HG02623 (cell line): ENCODE results near the gene CRLF1.

Source experiments
- ATAC-seq: cut with Tn5 transposase; IDR thresholded peaks from one replicate; pipeline ENCODE4 v1.9.1; 2021; ENCODE audit warnings: moderate library complexity; ENCODE audit not compliant: unreplicated experiment

The CRLF1 gene

GRCh38 chr19:18606281-18607225 lies at the start of gene CRLF1:
CRLF1 (minus strand) TSS chr19:18606799; CDS start chr19:18606656, 143 bp downstream.
- ATAC-seq: no peak

- no peak for ATAC-seq
Observed at GRCh38 chr19:18655173-18655844, 48.7 kb upstream of the CRLF1 start.

GRCh38 chr19:18654469-18654868 lies 47.9 kb upstream of the CRLF1 start:
- no peak for ATAC-seq

- no peak for ATAC-seq
Observed at GRCh38 chr19:18653853-18654252, 47.3 kb upstream of the CRLF1 start.

GRCh38 chr19:18651733-18652132 lies 45.1 kb upstream of the CRLF1 start:
- no peak for ATAC-seq

- ATAC-seq: no peak
Observed at GRCh38 chr19:18651300-18651699, 44.7 kb upstream of the CRLF1 start.

- no peak for ATAC-seq
Observed at GRCh38 chr19:18650468-18651041, 44.0 kb upstream of the CRLF1 start.

GRCh38 chr19:18650021-18650390 lies 43.4 kb upstream of the CRLF1 start:
- ATAC-seq: no peak

GRCh38 chr19:18649371-18650020 lies 42.9 kb upstream of the CRLF1 start:
- no peak for ATAC-seq

GRCh38 chr19:18648973-18649315 lies 42.3 kb upstream of the CRLF1 start:
- ATAC-seq: no peak

- ATAC-seq: no peak
Observed at GRCh38 chr19:18647807-18648206, 41.2 kb upstream of the CRLF1 start.

- ATAC-seq: no peak
Observed at GRCh38 chr19:18647371-18647767, 40.8 kb upstream of the CRLF1 start.

GRCh38 chr19:18646535-18647370 lies 40.2 kb upstream of the CRLF1 start:
- no peak for ATAC-seq

- ATAC-seq: no peak
Observed at GRCh38 chr19:18645035-18645511, 38.5 kb upstream of the CRLF1 start.

- ATAC-seq: no peak
Observed at GRCh38 chr19:18644196-18645034, 37.8 kb upstream of the CRLF1 start.

- no peak for ATAC-seq
Observed at GRCh38 chr19:18639706-18640243, 33.2 kb upstream of the CRLF1 start.

- no peak for ATAC-seq
Observed at GRCh38 chr19:18637673-18638630, 31.4 kb upstream of the CRLF1 start.
